Testis (tissue), 3 donors: ENCODE measurements around the gene PHACTR3. TPM values are rescaled to one million over a fixed set of nuclear protein-coding genes. Genes with fewer than 3 reads are reported as not detected.

Experiments used
- DNase-seq: peaks from one replicate; pipeline ENCODE4 v3.0.0-alpha.2; 2019
- H3K27ac ChIP-seq, 2 donors: fragments of 200-600 bp; sonication (generic); one replicate each; pipeline ENCODE4 v1.5.1; 2019
- H3K27me3 ChIP-seq: fragments of 200-600 bp; sonication (generic); one replicate; pipeline ENCODE4 v1.5.1; 2019
- H3K36me3 ChIP-seq: fragments of 200-600 bp; sonication (generic); one replicate; pipeline ENCODE4 v1.5.1; 2017; ENCODE audit warnings: low read depth; ENCODE audit errors: missing control alignments
- H3K4me1 ChIP-seq: fragments of 200-600 bp; sonication (generic); one replicate; pipeline ENCODE4 v1.5.1; 2019
- H3K4me3 ChIP-seq, 2 donors: fragments of 200-600 bp; sonication (generic); one replicate each; pipeline ENCODE4 v1.5.1; 2017 to 2019
- H3K9me3 ChIP-seq: fragments of 200-600 bp; sonication (generic); one replicate; pipeline ENCODE4 v1.5.1; 2017
- POLR2A ChIP-seq: fragments of 450-650 bp; IDR thresholded peaks from one replicate; pipeline ENCODE4 v1.6.1; 2017; ENCODE audit warnings: antibody characterized with exemption, mild to moderate bottlenecking, moderate library complexity
- WGBS, 2 donors: methylation state at CpG; one replicate each; pipeline ENCODE4 v1.1.5; 2018; 5-methylcytosine and 5-hydroxymethylcytosine counted together
- intact Hi-C: fragments of 100-400 bp; cut with DNase I; formaldehyde crosslinking; loops from one replicate; pipeline ENCODE4 v1.15.1; 2023; ENCODE audit warnings: low total_unique reads
- polyA plus RNA-seq: library from polyadenylated mRNA; stranded (reverse); fragments of 350-450 nt; fragmentation: Illumina TruSeq; extraction: RNeasy Lipid Tissue Mini Kit (QIAGEN cat#74804); gene quantifications from one replicate; pipeline ENCODE4 v1.2.3, GENCODE V29; 2014; ENCODE audit warnings: low read depth, low replicate concordance; ENCODE audit not compliant: insufficient read depth
- total RNA-seq, 2 donors: library from RNA; depleted of rRNA; stranded (reverse); fragments of >200 nt; gene quantifications; one replicate each; pipeline ENCODE4 v1.2.3, GENCODE V29; 2016
- TF ChIP-seq, protein P1 (sequence below), 3 experiments: fragments of 450-650 bp in 2 of 3; fragments of 200-600 bp in 1 of 3; sonication (generic) in 1 of 3; IDR thresholded peaks; one replicate each; pipeline ENCODE4 v1.5.1; 2016 to 2019; ENCODE audit warnings: antibody characterized with exemption in 3 of 3, mild to moderate bottlenecking in 2 of 3, moderate library complexity in 1 of 3

Gene PHACTR3
- total and polyA plus RNA-seq, 3 donors from 2014 or later, result 0.94 to 1.2 (median 1.1) TPM

DNA sequence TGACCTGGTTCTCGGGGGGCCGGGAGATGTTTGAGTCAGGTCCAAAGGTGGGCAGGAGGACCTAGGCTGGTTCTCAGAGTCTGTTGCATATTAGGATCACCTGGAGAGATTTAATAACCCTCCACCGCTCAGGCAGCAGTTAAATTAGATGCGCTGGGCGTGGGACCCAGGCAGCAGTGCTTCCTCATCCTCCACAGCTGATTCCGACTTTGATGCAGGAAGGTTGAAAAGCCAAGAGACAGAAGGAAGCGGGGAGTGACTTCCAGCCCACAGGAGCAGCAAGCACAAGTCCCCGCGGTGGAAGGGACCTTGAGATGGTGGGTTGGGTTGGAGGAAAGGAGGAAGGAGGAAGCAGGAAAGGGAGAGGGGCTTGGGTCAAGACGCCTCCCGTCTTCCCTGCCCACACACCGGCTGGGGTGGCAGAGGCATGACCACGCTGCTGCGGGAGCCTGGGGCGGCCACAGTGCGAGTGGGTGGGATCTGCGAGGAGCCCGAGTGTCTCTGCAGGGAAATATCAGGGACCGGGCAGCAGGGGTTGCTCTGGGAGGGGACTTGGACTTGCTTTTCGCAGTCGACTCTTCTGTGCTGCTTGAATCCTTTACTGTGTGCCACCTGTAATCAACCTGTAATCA lies 146.0 kb downstream of the PHACTR3 start:
- H3K9me3 ChIP-seq, result no peaks in the 10 kb centered on the region
- H3K4me1 ChIP-seq, result no peaks in the 10 kb centered on the region
- no peak for TF ChIP-seq POLR2A
- TF ChIP-seq, protein P1, sequence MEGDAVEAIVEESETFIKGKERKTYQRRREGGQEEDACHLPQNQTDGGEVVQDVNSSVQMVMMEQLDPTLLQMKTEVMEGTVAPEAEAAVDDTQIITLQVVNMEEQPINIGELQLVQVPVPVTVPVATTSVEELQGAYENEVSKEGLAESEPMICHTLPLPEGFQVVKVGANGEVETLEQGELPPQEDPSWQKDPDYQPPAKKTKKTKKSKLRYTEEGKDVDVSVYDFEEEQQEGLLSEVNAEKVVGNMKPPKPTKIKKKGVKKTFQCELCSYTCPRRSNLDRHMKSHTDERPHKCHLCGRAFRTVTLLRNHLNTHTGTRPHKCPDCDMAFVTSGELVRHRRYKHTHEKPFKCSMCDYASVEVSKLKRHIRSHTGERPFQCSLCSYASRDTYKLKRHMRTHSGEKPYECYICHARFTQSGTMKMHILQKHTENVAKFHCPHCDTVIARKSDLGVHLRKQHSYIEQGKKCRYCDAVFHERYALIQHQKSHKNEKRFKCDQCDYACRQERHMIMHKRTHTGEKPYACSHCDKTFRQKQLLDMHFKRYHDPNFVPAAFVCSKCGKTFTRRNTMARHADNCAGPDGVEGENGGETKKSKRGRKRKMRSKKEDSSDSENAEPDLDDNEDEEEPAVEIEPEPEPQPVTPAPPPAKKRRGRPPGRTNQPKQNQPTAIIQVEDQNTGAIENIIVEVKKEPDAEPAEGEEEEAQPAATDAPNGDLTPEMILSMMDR (IDR thresholded peaks at IDR 0.05), result no peak
- H3K36me3 ChIP-seq, result no peaks in the 10 kb centered on the region
- H3K4me3 ChIP-seq, result no peak overlapping the region
- no peaks in the 10 kb centered on the region for H3K27me3 ChIP-seq
- 68 to 71% methylated on average over 16 to 21 of the region's 21 CpGs for WGBS, 2 donors
- intact Hi-C loops, result no loop called here
- no peak overlapping the region for H3K27ac ChIP-seq
- DNase-seq, result no peak

DNA sequence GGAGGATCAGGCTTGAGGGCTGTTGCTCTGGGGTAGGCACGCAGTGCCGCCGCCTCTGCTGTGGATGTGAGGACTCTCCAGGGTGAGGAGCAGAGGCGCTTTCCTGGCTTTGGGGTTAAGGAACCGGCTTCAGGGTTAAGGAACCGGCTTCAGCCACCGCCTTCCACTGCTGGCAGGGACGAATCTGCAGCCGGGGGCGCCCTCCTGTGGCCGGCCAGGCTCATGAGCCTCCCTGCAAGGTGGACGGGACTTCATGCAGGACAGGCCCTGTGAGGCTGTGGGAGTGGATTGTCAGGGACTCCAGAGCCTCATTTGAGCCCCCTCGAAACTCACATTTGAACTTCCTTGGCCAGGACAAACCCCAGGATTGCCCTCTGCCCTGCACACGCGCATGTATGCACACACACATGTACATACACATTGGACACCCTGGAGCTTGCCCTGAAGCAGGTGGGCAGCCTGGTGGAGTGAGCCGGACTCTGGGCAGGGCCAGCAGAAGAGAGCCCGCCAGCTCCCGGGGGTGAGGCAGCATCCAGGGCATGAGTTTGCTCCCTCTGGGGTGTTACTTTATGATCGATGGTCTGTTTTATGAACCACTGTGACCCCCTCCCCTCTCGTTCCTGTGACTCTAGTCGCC lies 146.9 kb downstream of the PHACTR3 start:
- Histone ChIP-seq H3K27me3 (no peaks in the 10 kb centered on the region), H3K4me3 (no peak overlapping the region), H3K27ac (no peak overlapping the region), H3K4me1 (no peaks in the 10 kb centered on the region), H3K36me3 (no peaks in the 10 kb centered on the region), H3K9me3 (no peaks in the 10 kb centered on the region)
- TF ChIP-seq, protein P1 (IDR thresholded peaks at IDR 0.05), result peak; percentile 22 to 70 (median 57)
- TF ChIP-seq POLR2A, result no peak
- WGBS, 2 donors, result 46 to 80% methylated on average over 7 to 21 of the region's 21 CpGs
- DNase-seq, result peak; percentile 84
- intact Hi-C loops, result no loop called here

DNA sequence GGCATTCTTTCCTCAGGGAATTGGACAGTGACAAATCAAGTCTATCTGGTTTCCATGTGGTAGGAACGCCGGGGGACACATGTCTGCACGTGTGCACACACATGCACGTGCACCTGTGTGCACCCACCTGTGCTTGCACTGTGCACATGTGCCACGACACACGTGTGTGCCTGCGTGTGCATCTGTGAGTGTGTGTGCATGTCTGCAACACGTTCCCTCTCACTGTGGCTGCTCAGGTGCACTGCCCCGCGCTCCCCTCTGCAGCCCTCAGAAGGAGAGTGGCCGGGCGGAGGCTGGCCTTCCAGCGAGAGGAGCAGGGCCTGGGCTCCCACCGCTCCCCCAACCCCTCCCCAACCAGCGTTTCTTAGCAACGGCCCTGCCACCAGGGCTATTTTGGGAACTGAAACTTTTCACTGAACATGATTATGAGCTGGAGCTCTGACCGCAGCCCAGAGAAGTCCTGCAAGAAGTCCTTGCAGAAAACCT lies 147.8 kb downstream of the PHACTR3 start:
- WGBS, 2 donors, result 62 to 68% methylated on average over 9 to 17 of the region's 17 CpGs
- Histone ChIP-seq H3K9me3 (no peaks in the 10 kb centered on the region), H3K27me3 (no peaks in the 10 kb centered on the region), H3K36me3 (no peaks in the 10 kb centered on the region), H3K4me3 (no peak overlapping the region), H3K27ac (no peak overlapping the region), H3K4me1 (no peaks in the 10 kb centered on the region)
- TF ChIP-seq, protein P1 (IDR thresholded peaks at IDR 0.05), result no peak
- no peak for TF ChIP-seq POLR2A
- DNase-seq, result no peak
- intact Hi-C loops, result no loop called here

DNA sequence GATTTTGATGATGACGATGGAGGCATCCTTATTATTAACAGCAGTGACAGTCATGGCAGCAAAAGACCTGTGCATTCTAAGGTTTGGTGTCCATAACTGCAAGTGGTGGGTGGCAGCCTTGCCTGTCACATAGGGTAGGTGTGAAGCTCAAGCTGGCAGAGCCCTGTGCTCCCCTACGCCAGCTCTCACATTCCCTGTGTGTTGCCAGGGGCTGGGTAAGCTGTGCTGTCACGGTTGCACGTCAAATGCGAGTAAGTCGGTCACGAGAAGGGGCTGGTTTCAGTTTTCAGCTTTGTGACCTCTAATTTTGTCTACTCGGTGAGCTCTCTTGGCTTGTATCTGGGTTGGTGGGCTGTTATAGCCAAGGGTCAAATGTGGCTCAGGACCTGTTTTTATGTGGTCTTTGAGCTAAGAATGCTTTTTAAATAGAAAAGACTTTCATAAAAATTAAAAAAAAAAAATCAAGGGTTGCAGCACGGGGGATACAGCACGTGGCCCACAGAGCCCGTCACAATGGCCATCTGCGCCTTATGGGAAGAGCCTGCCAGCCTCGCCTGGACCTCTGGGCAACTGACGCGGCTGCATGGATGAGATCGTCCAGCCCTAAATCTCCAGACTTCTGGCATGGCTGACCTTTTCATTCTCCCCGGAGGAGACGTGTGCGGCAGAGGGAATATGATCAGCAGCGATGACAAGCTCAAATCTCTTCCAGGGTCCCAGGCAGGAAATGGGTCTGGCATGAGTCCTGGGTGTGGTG lies 148.5 kb downstream of the PHACTR3 start:
- H3K9me3 ChIP-seq, result no peaks in the 10 kb centered on the region
- intact Hi-C loops, result no loop called here
- H3K4me3 ChIP-seq, result no peak overlapping the region
- WGBS, 2 donors, result 73 to 75% methylated on average over 20 of the region's 20 CpGs
- H3K27me3 ChIP-seq, result no peaks in the 10 kb centered on the region
- TF ChIP-seq POLR2A, result no peak
- TF ChIP-seq, protein P1 (IDR thresholded peaks at IDR 0.05), result no peak
- H3K4me1 ChIP-seq, result no peaks in the 10 kb centered on the region
- DNase-seq, result no peak
- H3K36me3 ChIP-seq, result no peaks in the 10 kb centered on the region
- H3K27ac ChIP-seq, result no peak overlapping the region
